HepG2 (cell line): ENCODE measurements around the gene CDC42BPG. TPM values are rescaled to one million over a fixed set of nuclear protein-coding genes. Genes with fewer than 3 reads are reported as not detected.

Experiments used
- GRHL1 ChIP-seq: sonication (generic); formaldehyde crosslinking; conservative IDR thresholded peaks from 2 replicates; pipeline ENCODE4 v1.8.0; 2022; ENCODE audit warnings: missing genetic modification reagents
- HNF4A ChIP-seq: sonication (generic); formaldehyde crosslinking; IDR thresholded peaks from 2 replicates; pipeline ENCODE4 v1.4.0; 2020; ENCODE audit warnings: missing genetic modification reagents
- KLF12 ChIP-seq: sonication (generic); formaldehyde crosslinking; IDR thresholded peaks from 2 replicates; pipeline ENCODE4 v1.4.0; 2020; ENCODE audit warnings: missing genetic modification reagents, borderline replicate concordance
- NFKBIZ ChIP-seq: IDR thresholded peaks from 2 replicates; pipeline ENCODE4 v1.6.1; 2018; ENCODE audit warnings: missing genetic modification reagents, missing compliant biosample characterization
- PCBP1 ChIP-seq: fragments of 200-400 bp; formaldehyde crosslinking; IDR thresholded peaks from 2 replicates; pipeline ENCODE4 v1.6.1; 2017; ENCODE audit warnings: mild to moderate bottlenecking, low read depth, low read length, borderline replicate concordance
- polyA plus RNA-seq, 8 experiments: library from polyadenylated mRNA; depleted of rRNA in 3 of 8; stranded (reverse) in 7 of 8; unstranded in 1 of 8; fragments of >200 nt; fragmentation: Illumina TruSeq in 4 of 8; extraction: Trizol in 4 of 8; gene quantifications; 2 replicates each; pipeline versions ENCODE4 v1.2.1 to v1.2.3, GENCODE V29; 2011 to 2016; ENCODE audit warnings: low read depth in 4 of 8, missing spikeins in 1 of 8, mixed read lengths in 1 of 8; ENCODE audit not compliant: insufficient read depth in 1 of 8
- total RNA-seq, 5 experiments: library from RNA; depleted of rRNA; stranded (reverse); fragments of >200 nt; fragmentation: Illumina TruSeq; extraction: Trizol; gene quantifications; 2 replicates each; pipeline ENCODE4 v1.2.3, GENCODE V29; 2016; ENCODE audit warnings: low read depth in 1 of 5
- TF ChIP-seq, protein P1 (sequence below): sonication (generic); formaldehyde crosslinking; IDR thresholded peaks from 2 replicates; pipeline ENCODE4 v1.4.0; 2020; ENCODE audit warnings: missing genetic modification reagents
- TF ChIP-seq, protein P2 (sequence below): sonication (generic); formaldehyde crosslinking; IDR thresholded peaks from 2 replicates; pipeline ENCODE4 v1.5.0; 2020; ENCODE audit warnings: mild to moderate bottlenecking, missing genetic modification reagents, borderline replicate concordance

The CDC42BPG gene
- total and polyA plus RNA-seq, 2 of the 13 experiments (the other 11 are each of a cell fraction or from before 2014, with no cell fraction given), result 0.55 to 1.4 TPM

DNA sequence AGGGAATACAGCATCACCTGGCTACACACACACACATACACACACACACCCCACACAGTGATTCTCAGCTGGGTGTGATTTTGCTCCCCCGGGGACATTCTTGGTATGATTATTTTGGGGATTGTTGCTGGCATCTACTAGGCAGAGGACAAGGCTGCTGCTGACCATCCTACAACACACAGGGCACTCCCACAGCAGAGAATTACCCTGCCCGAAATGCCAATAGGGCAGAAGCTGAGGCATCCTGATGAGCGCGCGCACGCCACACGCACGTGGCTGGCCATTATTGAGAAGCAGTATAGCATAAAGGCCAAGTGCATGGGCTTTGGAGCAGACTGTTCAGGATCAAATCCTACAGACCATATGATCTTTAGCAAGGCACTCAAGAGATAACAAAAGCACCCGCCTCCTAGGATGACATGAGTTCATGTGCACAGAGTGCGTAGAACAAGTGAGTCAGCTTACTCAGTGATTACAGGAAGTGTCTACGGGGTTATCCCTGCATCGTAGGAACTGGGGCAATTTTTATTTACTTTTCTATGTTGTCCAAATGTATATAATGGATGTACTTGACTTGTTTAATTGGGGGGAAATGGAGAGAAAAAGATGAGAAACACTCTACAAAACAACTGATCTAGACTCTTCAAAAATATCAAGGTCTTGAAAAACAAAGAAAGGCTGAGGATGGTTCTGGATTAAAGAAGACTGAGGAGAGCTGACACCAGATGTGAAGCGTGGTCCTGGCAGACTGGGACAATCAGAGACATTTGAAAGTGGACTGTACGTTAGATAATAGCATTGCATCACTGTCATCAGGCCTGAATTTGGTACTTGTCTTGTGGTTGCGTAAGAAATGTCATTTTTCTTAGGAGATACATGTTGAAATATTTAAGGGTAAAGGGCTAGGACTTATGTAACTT is 41.2 kb upstream of the CDC42BPG start (continued):
- TF ChIP-seq, protein P1, sequence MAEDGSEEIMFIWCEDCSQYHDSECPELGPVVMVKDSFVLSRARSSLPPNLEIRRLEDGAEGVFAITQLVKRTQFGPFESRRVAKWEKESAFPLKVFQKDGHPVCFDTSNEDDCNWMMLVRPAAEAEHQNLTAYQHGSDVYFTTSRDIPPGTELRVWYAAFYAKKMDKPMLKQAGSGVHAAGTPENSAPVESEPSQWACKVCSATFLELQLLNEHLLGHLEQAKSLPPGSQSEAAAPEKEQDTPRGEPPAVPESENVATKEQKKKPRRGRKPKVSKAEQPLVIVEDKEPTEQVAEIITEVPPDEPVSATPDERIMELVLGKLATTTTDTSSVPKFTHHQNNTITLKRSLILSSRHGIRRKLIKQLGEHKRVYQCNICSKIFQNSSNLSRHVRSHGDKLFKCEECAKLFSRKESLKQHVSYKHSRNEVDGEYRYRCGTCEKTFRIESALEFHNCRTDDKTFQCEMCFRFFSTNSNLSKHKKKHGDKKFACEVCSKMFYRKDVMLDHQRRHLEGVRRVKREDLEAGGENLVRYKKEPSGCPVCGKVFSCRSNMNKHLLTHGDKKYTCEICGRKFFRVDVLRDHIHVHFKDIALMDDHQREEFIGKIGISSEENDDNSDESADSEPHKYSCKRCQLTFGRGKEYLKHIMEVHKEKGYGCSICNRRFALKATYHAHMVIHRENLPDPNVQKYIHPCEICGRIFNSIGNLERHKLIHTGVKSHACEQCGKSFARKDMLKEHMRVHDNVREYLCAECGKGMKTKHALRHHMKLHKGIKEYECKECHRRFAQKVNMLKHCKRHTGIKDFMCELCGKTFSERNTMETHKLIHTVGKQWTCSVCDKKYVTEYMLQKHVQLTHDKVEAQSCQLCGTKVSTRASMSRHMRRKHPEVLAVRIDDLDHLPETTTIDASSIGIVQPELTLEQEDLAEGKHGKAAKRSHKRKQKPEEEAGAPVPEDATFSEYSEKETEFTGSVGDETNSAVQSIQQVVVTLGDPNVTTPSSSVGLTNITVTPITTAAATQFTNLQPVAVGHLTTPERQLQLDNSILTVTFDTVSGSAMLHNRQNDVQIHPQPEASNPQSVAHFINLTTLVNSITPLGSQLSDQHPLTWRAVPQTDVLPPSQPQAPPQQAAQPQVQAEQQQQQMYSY (CRISPR knock-in tag), result no peak
- TF ChIP-seq KLF12 (CRISPR knock-in tag) (no peak), PCBP1 (no peak), HNF4A (CRISPR knock-in tag) (peak; percentile 22), GRHL1 (no peak), NFKBIZ (no peak)
- TF ChIP-seq, protein P2, sequence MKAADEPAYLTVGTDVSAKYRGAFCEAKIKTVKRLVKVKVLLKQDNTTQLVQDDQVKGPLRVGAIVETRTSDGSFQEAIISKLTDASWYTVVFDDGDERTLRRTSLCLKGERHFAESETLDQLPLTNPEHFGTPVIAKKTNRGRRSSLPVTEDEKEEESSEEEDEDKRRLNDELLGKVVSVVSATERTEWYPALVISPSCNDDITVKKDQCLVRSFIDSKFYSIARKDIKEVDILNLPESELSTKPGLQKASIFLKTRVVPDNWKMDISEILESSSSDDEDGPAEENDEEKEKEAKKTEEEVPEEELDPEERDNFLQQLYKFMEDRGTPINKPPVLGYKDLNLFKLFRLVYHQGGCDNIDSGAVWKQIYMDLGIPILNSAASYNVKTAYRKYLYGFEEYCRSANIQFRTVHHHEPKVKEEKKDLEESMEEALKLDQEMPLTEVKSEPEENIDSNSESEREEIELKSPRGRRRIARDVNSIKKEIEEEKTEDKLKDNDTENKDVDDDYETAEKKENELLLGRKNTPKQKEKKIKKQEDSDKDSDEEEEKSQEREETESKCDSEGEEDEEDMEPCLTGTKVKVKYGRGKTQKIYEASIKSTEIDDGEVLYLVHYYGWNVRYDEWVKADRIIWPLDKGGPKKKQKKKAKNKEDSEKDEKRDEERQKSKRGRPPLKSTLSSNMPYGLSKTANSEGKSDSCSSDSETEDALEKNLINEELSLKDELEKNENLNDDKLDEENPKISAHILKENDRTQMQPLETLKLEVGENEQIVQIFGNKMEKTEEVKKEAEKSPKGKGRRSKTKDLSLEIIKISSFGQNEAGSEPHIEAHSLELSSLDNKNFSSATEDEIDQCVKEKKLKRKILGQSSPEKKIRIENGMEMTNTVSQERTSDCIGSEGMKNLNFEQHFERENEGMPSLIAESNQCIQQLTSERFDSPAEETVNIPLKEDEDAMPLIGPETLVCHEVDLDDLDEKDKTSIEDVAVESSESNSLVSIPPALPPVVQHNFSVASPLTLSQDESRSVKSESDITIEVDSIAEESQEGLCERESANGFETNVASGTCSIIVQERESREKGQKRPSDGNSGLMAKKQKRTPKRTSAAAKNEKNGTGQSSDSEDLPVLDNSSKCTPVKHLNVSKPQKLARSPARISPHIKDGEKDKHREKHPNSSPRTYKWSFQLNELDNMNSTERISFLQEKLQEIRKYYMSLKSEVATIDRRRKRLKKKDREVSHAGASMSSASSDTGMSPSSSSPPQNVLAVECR (CRISPR knock-in tag), result peak; percentile 34; the same call in 1 of the 2 replicates
